H1 (cell line): ENCODE measurements around the gene PHF1. TPM values are rescaled to one million over a fixed set of nuclear protein-coding genes. Genes with fewer than 3 reads are reported as not detected.

Source experiments
- BCL11A ChIP-seq, 2 experiments: IDR thresholded peaks; one replicate each; pipeline ENCODE4 v1.6.1; 2011; ENCODE audit warnings: low read depth in 2 of 2, low read length in 2 of 2, mild to moderate bottlenecking in 2 of 2
- EGR1 ChIP-seq: IDR thresholded peaks from 2 replicates; pipeline ENCODE4 v1.6.1; 2011; ENCODE audit warnings: low read depth, low read length, borderline replicate concordance
- MAFK ChIP-seq: IDR thresholded peaks from 2 replicates; pipeline ENCODE4 v1.6.1; 2012; ENCODE audit warnings: low read depth, mild to moderate bottlenecking, improper control_type of control experiment, low read length
- POLR2AphosphoS5 ChIP-seq: IDR thresholded peaks from 2 replicates; pipeline ENCODE4 v1.6.1; 2011; ENCODE audit warnings: low read depth, low read length
- RAD21 ChIP-seq, 2 experiments: IDR thresholded peaks in 1 of 2; conservative IDR thresholded peaks in 1 of 2; 2 replicates each; pipeline ENCODE4 v1.6.1; 2011; ENCODE audit warnings: low read depth in 2 of 2, low read length in 2 of 2, improper control_type of control experiment in 1 of 2, inconsistent platforms in 1 of 2, mild to moderate bottlenecking in 1 of 2, moderate library complexity in 1 of 2
- RFX5 ChIP-seq: IDR thresholded peaks from 2 replicates; pipeline ENCODE4 v1.6.1; 2011; ENCODE audit warnings: low read depth, low read length, improper control_type of control experiment, borderline replicate concordance
- polyA plus RNA-seq, 7 experiments: library from polyadenylated mRNA; depleted of rRNA in 3 of 7; stranded (reverse) in 5 of 7; unstranded in 2 of 7; fragments of >200 nt in 5 of 7; fragments of 200-250 nt in 2 of 7; gene quantifications; 1 replicate in 5 of 7; 2 replicates in 1 of 7; 4 replicates in 1 of 7; pipeline versions ENCODE4 v1.2.1 to v1.2.3, GENCODE V29; 2011 to 2013; ENCODE audit warnings: missing spikeins in 2 of 7, mixed read lengths in 2 of 7
- total RNA-seq: library from RNA; stranded (reverse); fragmentation: NEBNext Ultra II Directional; extraction: Animal tissue kit (Norgen Biotek cat#: 25700); gene quantifications from 2 replicates; pipeline ENCODE4 v1.2.1, GENCODE V29; 2021
- TF ChIP-seq, protein P1 (sequence below): fragments of 300-600 bp; sonication (generic); IDR thresholded peaks from 2 replicates; pipeline ENCODE4 v1.7.1; 2012; ENCODE audit warnings: low read length, moderate library complexity, mild to moderate bottlenecking, inconsistent platforms; ENCODE audit not compliant: insufficient replicate concordance
- TF ChIP-seq, protein P2 (sequence below): IDR thresholded peaks from 2 replicates; pipeline ENCODE4 v1.6.1; 2012; ENCODE audit warnings: inconsistent platforms

PHF1 gene
- total and polyA plus RNA-seq, 2 of the 8 experiments (the other 6 are each of a cell fraction or from before 2014, with no cell fraction given), result 47.3 to 78.6 TPM

- TF ChIP-seq, protein P1, sequence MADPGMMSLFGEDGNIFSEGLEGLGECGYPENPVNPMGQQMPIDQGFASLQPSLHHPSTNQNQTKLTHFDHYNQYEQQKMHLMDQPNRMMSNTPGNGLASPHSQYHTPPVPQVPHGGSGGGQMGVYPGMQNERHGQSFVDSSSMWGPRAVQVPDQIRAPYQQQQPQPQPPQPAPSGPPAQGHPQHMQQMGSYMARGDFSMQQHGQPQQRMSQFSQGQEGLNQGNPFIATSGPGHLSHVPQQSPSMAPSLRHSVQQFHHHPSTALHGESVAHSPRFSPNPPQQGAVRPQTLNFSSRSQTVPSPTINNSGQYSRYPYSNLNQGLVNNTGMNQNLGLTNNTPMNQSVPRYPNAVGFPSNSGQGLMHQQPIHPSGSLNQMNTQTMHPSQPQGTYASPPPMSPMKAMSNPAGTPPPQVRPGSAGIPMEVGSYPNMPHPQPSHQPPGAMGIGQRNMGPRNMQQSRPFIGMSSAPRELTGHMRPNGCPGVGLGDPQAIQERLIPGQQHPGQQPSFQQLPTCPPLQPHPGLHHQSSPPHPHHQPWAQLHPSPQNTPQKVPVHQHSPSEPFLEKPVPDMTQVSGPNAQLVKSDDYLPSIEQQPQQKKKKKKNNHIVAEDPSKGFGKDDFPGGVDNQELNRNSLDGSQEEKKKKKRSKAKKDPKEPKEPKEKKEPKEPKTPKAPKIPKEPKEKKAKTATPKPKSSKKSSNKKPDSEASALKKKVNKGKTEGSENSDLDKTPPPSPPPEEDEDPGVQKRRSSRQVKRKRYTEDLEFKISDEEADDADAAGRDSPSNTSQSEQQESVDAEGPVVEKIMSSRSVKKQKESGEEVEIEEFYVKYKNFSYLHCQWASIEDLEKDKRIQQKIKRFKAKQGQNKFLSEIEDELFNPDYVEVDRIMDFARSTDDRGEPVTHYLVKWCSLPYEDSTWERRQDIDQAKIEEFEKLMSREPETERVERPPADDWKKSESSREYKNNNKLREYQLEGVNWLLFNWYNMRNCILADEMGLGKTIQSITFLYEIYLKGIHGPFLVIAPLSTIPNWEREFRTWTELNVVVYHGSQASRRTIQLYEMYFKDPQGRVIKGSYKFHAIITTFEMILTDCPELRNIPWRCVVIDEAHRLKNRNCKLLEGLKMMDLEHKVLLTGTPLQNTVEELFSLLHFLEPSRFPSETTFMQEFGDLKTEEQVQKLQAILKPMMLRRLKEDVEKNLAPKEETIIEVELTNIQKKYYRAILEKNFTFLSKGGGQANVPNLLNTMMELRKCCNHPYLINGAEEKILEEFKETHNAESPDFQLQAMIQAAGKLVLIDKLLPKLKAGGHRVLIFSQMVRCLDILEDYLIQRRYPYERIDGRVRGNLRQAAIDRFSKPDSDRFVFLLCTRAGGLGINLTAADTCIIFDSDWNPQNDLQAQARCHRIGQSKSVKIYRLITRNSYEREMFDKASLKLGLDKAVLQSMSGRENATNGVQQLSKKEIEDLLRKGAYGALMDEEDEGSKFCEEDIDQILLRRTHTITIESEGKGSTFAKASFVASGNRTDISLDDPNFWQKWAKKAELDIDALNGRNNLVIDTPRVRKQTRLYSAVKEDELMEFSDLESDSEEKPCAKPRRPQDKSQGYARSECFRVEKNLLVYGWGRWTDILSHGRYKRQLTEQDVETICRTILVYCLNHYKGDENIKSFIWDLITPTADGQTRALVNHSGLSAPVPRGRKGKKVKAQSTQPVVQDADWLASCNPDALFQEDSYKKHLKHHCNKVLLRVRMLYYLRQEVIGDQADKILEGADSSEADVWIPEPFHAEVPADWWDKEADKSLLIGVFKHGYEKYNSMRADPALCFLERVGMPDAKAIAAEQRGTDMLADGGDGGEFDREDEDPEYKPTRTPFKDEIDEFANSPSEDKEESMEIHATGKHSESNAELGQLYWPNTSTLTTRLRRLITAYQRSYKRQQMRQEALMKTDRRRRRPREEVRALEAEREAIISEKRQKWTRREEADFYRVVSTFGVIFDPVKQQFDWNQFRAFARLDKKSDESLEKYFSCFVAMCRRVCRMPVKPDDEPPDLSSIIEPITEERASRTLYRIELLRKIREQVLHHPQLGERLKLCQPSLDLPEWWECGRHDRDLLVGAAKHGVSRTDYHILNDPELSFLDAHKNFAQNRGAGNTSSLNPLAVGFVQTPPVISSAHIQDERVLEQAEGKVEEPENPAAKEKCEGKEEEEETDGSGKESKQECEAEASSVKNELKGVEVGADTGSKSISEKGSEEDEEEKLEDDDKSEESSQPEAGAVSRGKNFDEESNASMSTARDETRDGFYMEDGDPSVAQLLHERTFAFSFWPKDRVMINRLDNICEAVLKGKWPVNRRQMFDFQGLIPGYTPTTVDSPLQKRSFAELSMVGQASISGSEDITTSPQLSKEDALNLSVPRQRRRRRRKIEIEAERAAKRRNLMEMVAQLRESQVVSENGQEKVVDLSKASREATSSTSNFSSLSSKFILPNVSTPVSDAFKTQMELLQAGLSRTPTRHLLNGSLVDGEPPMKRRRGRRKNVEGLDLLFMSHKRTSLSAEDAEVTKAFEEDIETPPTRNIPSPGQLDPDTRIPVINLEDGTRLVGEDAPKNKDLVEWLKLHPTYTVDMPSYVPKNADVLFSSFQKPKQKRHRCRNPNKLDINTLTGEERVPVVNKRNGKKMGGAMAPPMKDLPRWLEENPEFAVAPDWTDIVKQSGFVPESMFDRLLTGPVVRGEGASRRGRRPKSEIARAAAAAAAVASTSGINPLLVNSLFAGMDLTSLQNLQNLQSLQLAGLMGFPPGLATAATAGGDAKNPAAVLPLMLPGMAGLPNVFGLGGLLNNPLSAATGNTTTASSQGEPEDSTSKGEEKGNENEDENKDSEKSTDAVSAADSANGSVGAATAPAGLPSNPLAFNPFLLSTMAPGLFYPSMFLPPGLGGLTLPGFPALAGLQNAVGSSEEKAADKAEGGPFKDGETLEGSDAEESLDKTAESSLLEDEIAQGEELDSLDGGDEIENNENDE, result no peak
- no peak for TF ChIP-seq EGR1
- peak in 1 of 2 experiments; percentile 0; a peak in 1 of 4 replicates for TF ChIP-seq RAD21 (IDR thresholded peaks at IDR 0.05 in 1 of 2, conservative IDR thresholded peaks at IDR 0.05 in 1 of 2; ENCODE audit: low read depth in 2 of 2, low read length in 2 of 2)
- TF ChIP-seq RFX5, result no peak
- TF ChIP-seq BCL11A (IDR thresholded peaks at IDR 0.05; ENCODE audit: low read depth in 2 of 2, low read length in 2 of 2), result no peak
- peak; percentile 96 for TF ChIP-seq POLR2AphosphoS5
- no peak for TF ChIP-seq MAFK
- TF ChIP-seq, protein P2, sequence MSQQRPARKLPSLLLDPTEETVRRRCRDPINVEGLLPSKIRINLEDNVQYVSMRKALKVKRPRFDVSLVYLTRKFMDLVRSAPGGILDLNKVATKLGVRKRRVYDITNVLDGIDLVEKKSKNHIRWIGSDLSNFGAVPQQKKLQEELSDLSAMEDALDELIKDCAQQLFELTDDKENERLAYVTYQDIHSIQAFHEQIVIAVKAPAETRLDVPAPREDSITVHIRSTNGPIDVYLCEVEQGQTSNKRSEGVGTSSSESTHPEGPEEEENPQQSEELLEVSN, result peak; percentile 80
These were observed 43.5 kb downstream of the PHF1 start, which contains the start of gene ZBTB9 (continued) for GRCh38 chr6:33454009-33454946.
